Progenitor cell of endocrine pancreas (in vitro differentiated cells): ENCODE measurements around the gene CALM1. TPM values are rescaled to one million over a fixed set of nuclear protein-coding genes. Genes with fewer than 3 reads are reported as not detected.

Source experiments
- DNase-seq: peaks from one replicate; pipeline ENCODE4 v3.0.0; 2021; ENCODE audit warnings: low spot score; ENCODE audit not compliant: unreplicated experiment
- H3K27ac Mint-ChIP-seq: 2 replicates; pipeline ENCODE4 v1.8.0; 2021; ENCODE audit warnings: mild to moderate bottlenecking, moderate library complexity, mixed read lengths
- H3K27me3 Mint-ChIP-seq: 2 replicates; pipeline ENCODE4 v1.8.0; 2021; ENCODE audit warnings: mixed read lengths
- H3K36me3 Mint-ChIP-seq: 2 replicates; pipeline ENCODE4 v1.8.0; 2022; ENCODE audit warnings: mixed read lengths; ENCODE audit not compliant: insufficient read depth
- H3K4me1 Mint-ChIP-seq: 2 replicates; pipeline ENCODE4 v1.8.0; 2021; ENCODE audit warnings: low read depth, mixed read lengths
- H3K4me3 Mint-ChIP-seq: 2 replicates; pipeline ENCODE4 v1.8.0; 2021; ENCODE audit warnings: low read depth, mild to moderate bottlenecking, moderate library complexity, mixed read lengths
- H3K9me3 Mint-ChIP-seq: 2 replicates; pipeline ENCODE4 v1.8.0; 2021; ENCODE audit warnings: low read depth, mixed read lengths
- total RNA-seq: library from RNA; stranded (reverse); gene quantifications from 2 replicates; pipeline ENCODE4 v1.2.1, GENCODE V29; 2021
- TF ChIP-seq, protein P1 (sequence below): fragments of 200-600 bp; sonication (generic); IDR thresholded peaks from one replicate; pipeline ENCODE4 v1.5.0; 2021; ENCODE audit warnings: antibody characterized with exemption, mild to moderate bottlenecking; ENCODE audit not compliant: unreplicated experiment

Gene CALM1
- total RNA-seq, 1 donor from 2014 or later: 331 TPM

DNA sequence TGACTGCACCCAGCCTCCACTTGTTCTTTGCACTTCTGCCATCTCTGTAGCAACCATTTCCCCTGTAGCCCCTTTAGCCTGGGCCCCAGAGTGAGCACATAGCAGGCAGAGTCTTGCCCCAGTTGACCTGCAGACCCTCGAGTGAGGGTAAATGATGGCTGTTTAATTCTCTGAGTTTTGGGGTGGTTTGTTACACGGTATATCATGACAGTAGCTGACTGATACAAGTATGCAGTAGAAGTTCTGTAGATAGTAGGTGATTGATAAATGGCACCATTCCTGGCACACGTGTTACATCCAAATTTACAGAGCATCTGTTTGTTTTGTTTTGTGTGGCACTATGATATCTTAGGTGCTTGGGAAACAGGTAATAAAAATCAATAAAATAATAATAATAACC lies 32.4 kb downstream of the CALM1 start:
- no peak overlapping the region for H3K4me3 Mint-ChIP-seq
- no peak overlapping the region for H3K27ac Mint-ChIP-seq
- no peaks in the 10 kb centered on the region for H3K9me3 Mint-ChIP-seq
- TF ChIP-seq, protein P1, sequence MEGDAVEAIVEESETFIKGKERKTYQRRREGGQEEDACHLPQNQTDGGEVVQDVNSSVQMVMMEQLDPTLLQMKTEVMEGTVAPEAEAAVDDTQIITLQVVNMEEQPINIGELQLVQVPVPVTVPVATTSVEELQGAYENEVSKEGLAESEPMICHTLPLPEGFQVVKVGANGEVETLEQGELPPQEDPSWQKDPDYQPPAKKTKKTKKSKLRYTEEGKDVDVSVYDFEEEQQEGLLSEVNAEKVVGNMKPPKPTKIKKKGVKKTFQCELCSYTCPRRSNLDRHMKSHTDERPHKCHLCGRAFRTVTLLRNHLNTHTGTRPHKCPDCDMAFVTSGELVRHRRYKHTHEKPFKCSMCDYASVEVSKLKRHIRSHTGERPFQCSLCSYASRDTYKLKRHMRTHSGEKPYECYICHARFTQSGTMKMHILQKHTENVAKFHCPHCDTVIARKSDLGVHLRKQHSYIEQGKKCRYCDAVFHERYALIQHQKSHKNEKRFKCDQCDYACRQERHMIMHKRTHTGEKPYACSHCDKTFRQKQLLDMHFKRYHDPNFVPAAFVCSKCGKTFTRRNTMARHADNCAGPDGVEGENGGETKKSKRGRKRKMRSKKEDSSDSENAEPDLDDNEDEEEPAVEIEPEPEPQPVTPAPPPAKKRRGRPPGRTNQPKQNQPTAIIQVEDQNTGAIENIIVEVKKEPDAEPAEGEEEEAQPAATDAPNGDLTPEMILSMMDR: no peak
- H3K27me3 Mint-ChIP-seq: peaks cover 8% of the 10 kb centered on the region
- DNase-seq: no peak
- H3K4me1 Mint-ChIP-seq: peaks cover 6% of the 10 kb centered on the region
- H3K36me3 Mint-ChIP-seq: no peaks in the 10 kb centered on the region

DNA sequence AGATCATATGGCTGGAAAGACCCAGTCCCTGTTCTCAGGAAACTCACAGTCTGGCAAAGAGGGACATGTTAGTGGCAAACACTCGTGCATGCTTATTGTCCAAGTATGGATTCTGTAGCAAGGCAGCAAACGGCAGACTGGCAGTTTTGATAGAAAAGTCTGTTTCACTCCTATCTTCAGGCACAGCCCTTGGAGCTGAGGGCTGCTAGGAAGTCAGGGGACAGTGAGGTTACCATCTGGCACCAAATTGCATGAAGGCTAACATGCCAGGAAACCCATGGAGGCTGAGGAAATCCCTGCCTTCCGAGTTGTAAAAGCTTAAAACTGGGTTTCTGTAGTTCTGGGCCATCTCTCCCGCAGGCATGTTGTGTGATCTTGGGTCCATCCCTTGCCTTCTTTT lies 32.9 kb downstream of the CALM1 start:
- TF ChIP-seq, protein P1: no peak
- peaks cover 5% of the 10 kb centered on the region for H3K27me3 Mint-ChIP-seq

DNA sequence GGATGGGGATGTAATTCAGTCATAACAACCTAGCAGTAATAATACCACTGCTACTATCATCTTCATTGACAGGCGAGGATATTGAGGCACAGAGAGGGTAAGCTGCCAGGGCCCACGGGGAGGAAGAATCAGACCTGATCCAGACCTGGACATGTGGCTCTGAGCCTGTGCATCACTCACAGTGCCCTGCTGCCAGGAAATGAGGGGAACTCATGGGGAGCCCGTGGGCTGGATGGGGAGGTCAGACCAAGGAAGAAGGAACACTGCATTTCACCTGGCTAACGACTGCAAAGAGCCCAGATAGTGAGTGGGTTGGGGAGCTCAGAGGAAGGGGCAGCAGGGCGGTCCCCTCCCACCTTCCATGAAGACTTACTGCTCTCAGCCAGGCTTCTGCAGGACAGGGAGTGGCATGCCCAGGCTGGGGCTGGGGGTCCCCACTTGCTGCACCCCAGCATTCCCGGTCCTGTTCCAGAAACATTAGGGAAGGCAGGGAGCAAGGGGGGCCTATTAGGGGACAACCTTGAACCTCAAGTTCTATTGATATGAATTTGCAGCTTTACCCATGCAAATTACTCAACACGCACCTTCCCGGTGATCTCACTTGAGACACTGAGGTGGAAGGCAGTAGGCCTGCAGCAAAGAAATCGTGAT lies 37.7 kb downstream of the CALM1 start:
- peaks cover 6% of the 10 kb centered on the region for H3K4me1 Mint-ChIP-seq
- H3K27ac Mint-ChIP-seq: no peak overlapping the region
- DNase-seq: no peak
- TF ChIP-seq, protein P1: no peak
- no peaks in the 10 kb centered on the region for H3K27me3 Mint-ChIP-seq
- H3K36me3 Mint-ChIP-seq: no peaks in the 10 kb centered on the region
- H3K9me3 Mint-ChIP-seq: no peaks in the 10 kb centered on the region
- H3K4me3 Mint-ChIP-seq: no peak overlapping the region

More for the DNA sequence above, 32.9 kb downstream of the CALM1 start:
- Mint-ChIP-seq H3K36me3 (no peaks in the 10 kb centered on the region), H3K27ac (no peak overlapping the region), H3K4me3 (no peak overlapping the region), H3K4me1 (peaks cover 6% of the 10 kb centered on the region), H3K9me3 (no peaks in the 10 kb centered on the region)
- DNase-seq: no peak

DNA sequence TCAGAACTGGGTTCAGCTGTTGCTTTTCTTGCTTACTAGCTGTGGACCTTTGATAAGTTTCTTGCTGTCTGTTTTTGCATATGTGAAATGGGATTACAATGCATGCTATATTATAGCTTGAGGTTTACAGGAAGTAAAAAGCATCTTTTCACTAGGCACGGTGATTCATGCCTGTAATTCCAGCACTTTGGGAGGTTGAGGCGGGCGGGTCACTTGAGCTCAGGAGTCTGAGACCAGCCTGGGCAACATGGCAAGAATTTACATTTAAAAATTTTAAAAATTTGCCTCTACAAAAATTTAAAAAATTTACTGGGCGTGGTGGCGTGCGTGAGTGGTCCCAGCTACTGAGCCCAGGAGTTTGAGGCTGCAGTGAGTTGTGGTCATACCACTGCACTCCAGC lies 42.0 kb downstream of the CALM1 start:
- TF ChIP-seq, protein P1: no peak
- Mint-ChIP-seq H3K9me3 (no peaks in the 10 kb centered on the region), H3K4me1 (no peaks in the 10 kb centered on the region), H3K27ac (no peak overlapping the region), H3K36me3 (no peaks in the 10 kb centered on the region), H3K4me3 (no peak overlapping the region), H3K27me3 (peaks cover 8% of the 10 kb centered on the region)
- no peak for DNase-seq

DNA sequence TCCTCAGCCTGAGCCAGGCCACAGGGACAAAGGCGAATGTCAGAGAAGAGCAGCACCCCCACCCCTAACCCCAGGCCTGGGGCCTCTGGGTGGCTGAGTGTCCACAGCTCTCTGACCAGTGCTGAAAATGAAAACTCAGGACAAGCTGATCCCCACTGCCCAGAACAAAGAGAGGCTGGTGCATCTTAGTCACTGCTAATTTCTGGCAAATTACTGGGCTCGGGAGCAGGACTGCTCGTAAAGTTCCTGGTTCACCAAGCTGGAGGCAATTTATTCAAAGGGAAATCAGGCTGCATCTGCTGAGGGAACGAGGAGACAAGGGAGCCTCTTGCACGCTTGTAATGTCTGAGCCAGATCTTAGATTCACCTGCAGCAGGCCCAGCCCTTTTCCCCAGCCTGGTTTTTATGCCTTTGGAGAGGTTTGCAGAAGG lies 43.2 kb downstream of the CALM1 start:
- no peaks in the 10 kb centered on the region for H3K4me1 Mint-ChIP-seq
- no peaks in the 10 kb centered on the region for H3K36me3 Mint-ChIP-seq
- TF ChIP-seq, protein P1: no peak

More for the DNA sequence above, 43.2 kb downstream of the CALM1 start:
- H3K9me3 Mint-ChIP-seq: no peaks in the 10 kb centered on the region
- no peak overlapping the region for H3K27ac Mint-ChIP-seq
- DNase-seq: no peak
- H3K27me3 Mint-ChIP-seq: peaks cover 8% of the 10 kb centered on the region
- no peak overlapping the region for H3K4me3 Mint-ChIP-seq
